Heart right ventricle (tissue), 16 donors: ENCODE data around the gene SHROOM1. TPM values are rescaled to one million over a fixed set of nuclear protein-coding genes. Genes with fewer than 3 reads are reported as not detected.

Experiments
- ATAC-seq, 8 donors: fragments of 200-7000 bp; cut with Tn5 transposase; one replicate each; pipeline ENCODE4 v1.9.1; 2020; ENCODE audit warnings: mild to moderate bottlenecking in 8 of 8, moderate library complexity in 8 of 8, moderate number of reproducible peaks in 1 of 8
- DNase-seq, 2 donors: peaks; one replicate each; pipeline ENCODE4 v3.0.0-alpha.2; 2020
- H3K27ac ChIP-seq, 10 donors: fragments of 200-600 bp; sonication (generic) in 2 of 10; one replicate each; pipeline versions ENCODE4 v1.5.0 to v1.8.0; 2020 to 2022; ENCODE audit warnings: mild to moderate bottlenecking in 3 of 10
- H3K27me3 ChIP-seq, 7 donors: fragments of 200-600 bp; one replicate each; pipeline ENCODE4 v1.8.0; 2021 to 2022; ENCODE audit warnings: mild to moderate bottlenecking in 2 of 7
- H3K36me3 ChIP-seq, 9 donors: fragments of 200-600 bp; sonication (generic) in 1 of 9; one replicate each; pipeline versions ENCODE4 v1.5.0 to v1.8.0; 2020 to 2022; ENCODE audit warnings: mild to moderate bottlenecking in 2 of 9
- H3K4me1 ChIP-seq, 9 donors: fragments of 200-600 bp; sonication (generic) in 1 of 9; one replicate each; pipeline versions ENCODE4 v1.5.0 to v1.8.0; 2020 to 2022; ENCODE audit warnings: mild to moderate bottlenecking in 4 of 9
- H3K4me3 ChIP-seq, 10 donors: fragments of 200-600 bp; sonication (generic) in 2 of 10; one replicate each; pipeline versions ENCODE4 v1.5.0 to v1.8.0; 2020 to 2022; ENCODE audit warnings: mild to moderate bottlenecking in 7 of 10, moderate library complexity in 2 of 10
- H3K9me3 ChIP-seq, 11 donors: fragments of 200-600 bp in 10 of 11; sonication (generic) in 2 of 11; one replicate each; pipeline versions ENCODE4 v1.5.0 to v1.8.0; 2013 to 2022; ENCODE audit warnings: mild to moderate bottlenecking in 2 of 11, control low read depth in 1 of 11, moderate library complexity in 1 of 11
- CTCF ChIP-seq, 9 donors: fragments of 200-600 bp; sonication (generic) in 2 of 9; IDR thresholded peaks; one replicate each; pipeline versions ENCODE4 v1.5.0 to v1.8.0; 2021 to 2022; ENCODE audit warnings: antibody characterized with exemption in 9 of 9, mild to moderate bottlenecking in 5 of 9, moderate library complexity in 1 of 9
- WGBS, 2 donors: extraction: QIAGEN DNeasy Blood & Tissue Kit; methylation state at CpG; one replicate each; pipeline ENCODE4 v1.1.7; 2013; ENCODE audit warnings: inconsistent platforms in 1 of 2; 5-methylcytosine and 5-hydroxymethylcytosine counted together
- intact Hi-C, 10 donors: fragments of 100-400 bp; cut with DNase I; formaldehyde crosslinking; loops; one replicate each; pipeline versions ENCODE4 v1.11.1 to v1.14.2; 2022
- polyA plus RNA-seq, 2 donors: library from polyadenylated mRNA; stranded (reverse); fragments of 200-250 nt; gene quantifications; one replicate each; pipeline ENCODE4 v1.2.3, GENCODE V29; 2013
- total RNA-seq, 10 donors: library from RNA; stranded (reverse); fragmentation: NEBNext Ultra II Directional in 3 of 10; extraction: Animal tissue kit (Norgen Biotek cat#: 25700) in 3 of 10; gene quantifications; one replicate each; pipeline versions ENCODE4 v1.2.1 to v1.2.4, GENCODE V29; 2021 to 2023
- donor health status: Arrhythmogenic right ventricular cardiomyopathy.
- donor health status: ischemic (EF 13 %, LVEDD 7.1; RV severe dilation, severe dysfunction).
- donor health status: healthy with polysubstance abuse.
- donor health status: DM: no; HTN: yes; CAD: no.
- donor health status: DM: no; HTN: no; CAD: no.
- donor health status: ischemic (EF 25% LVEDD 6.9; RV normal size, moderate dysfunction).
- donor health status: ischemic (EF 25% LVEDD 5.7; RV mildly dilated, moderate dysfunction).
- donor health status: healthy.
- donor health status: DM: yes; HTN: yes; CAD: no.
- donor health status: Ischemic cardiomyopathy.
- donor health status: ischemic (EF 35%, LVEDD 5.7; RV mildly dilated, moderate dysfunction).
- donor health status: nonischemic (EF 11% LVEDD 7.7; RV severe dilation, severe dysfunction).
- donor health status: DM: yes; HTN: yes; CAD: no.
- donor health status: PGD.
- donor health status: ischemic (EF 29% LVEDD 5.4; RV normal size, mild dysfunction).
- donor health status: nonischemic (EF 23%, LVEDD 6.1; RV moderate dilation, normal function).

Gene SHROOM1
- total and polyA plus RNA-seq, 12 donors, result 3.2 to 10.8 (median 4.1) TPM

- DNase-seq, result no peak
- intact Hi-C loops, result no loop called here
- 14 to 15% methylated on average over 3 of the region's 3 CpGs for WGBS, 2 donors
- TF ChIP-seq CTCF (IDR thresholded peaks at IDR 0.05), result no peak
- ATAC-seq, result peak in 3 of 8 donors; percentile 51 to 64 (median 61)
- no peaks in the 10 kb centered on the region for H3K36me3 ChIP-seq
- H3K27me3 ChIP-seq, result no peaks in the 10 kb centered on the region
- H3K4me3 ChIP-seq, result no peak overlapping the region
- peaks cover 0 to 16% (median 0%) of the 10 kb centered on the region in 9 donors for H3K4me1 ChIP-seq
- peak overlapping the region in 2 of 10 donors; percentile 10 to 38 for H3K27ac ChIP-seq
- H3K9me3 ChIP-seq, result no peaks in the 10 kb centered on the region
Measured at GRCh38 chr5:132854301-132854700, 23.9 kb upstream of the SHROOM1 start.

GRCh38 chr5:132853790-132854189 lies 23.3 kb upstream of the SHROOM1 start:
- no peaks in the 10 kb centered on the region for H3K9me3 ChIP-seq
- H3K27ac ChIP-seq, result peak overlapping the region in 1 of 10 donors; percentile 38
- no peaks in the 10 kb centered on the region for H3K36me3 ChIP-seq
- H3K27me3 ChIP-seq, result no peaks in the 10 kb centered on the region
- WGBS, 2 donors, result 46% methylated on average over 1 of the region's 1 CpG
- H3K4me1 ChIP-seq, result peaks cover 0 to 16% (median 0%) of the 10 kb centered on the region in 9 donors
- no peak for ATAC-seq
- H3K4me3 ChIP-seq, result no peak overlapping the region
- DNase-seq, result no peak
- intact Hi-C loops, result no loop called here
- TF ChIP-seq CTCF (IDR thresholded peaks at IDR 0.05), result no peak

- no peaks in the 10 kb centered on the region for H3K9me3 ChIP-seq
- peaks cover 0 to 16% (median 0%) of the 10 kb centered on the region in 9 donors for H3K4me1 ChIP-seq
- H3K27me3 ChIP-seq, result no peaks in the 10 kb centered on the region
- H3K4me3 ChIP-seq, result no peak overlapping the region
- intact Hi-C loops, result no loop called here
- 95 to 96% methylated on average over 3 of the region's 3 CpGs for WGBS, 2 donors
- no peaks in the 10 kb centered on the region for H3K36me3 ChIP-seq
- ATAC-seq (no peak), DNase-seq (no peak)
- no peak for TF ChIP-seq CTCF (IDR thresholded peaks at IDR 0.05)
- peak overlapping the region in 1 of 10 donors; percentile 38 for H3K27ac ChIP-seq
Measured at GRCh38 chr5:132853323-132853722, 22.9 kb upstream of the SHROOM1 start.

GRCh38 chr5:132850066-132850465 lies 19.6 kb upstream of the SHROOM1 start:
- no peaks in the 10 kb centered on the region for H3K9me3 ChIP-seq
- H3K4me3 ChIP-seq, result no peak overlapping the region
- H3K36me3 ChIP-seq, result no peaks in the 10 kb centered on the region
- intact Hi-C loops, result no loop called here
- 76 to 82% methylated on average over 2 of the region's 2 CpGs for WGBS, 2 donors
- ATAC-seq (no peak), DNase-seq (no peak)
- no peak overlapping the region for H3K27ac ChIP-seq
- TF ChIP-seq CTCF (IDR thresholded peaks at IDR 0.05), result no peak
- H3K4me1 ChIP-seq, result peaks cover 0 to 16% (median 0%) of the 10 kb centered on the region in 9 donors
- no peaks in the 10 kb centered on the region for H3K27me3 ChIP-seq
